GM15510 (cell line): ENCODE results near the gene B4GAT1.

Source experiments
- POLR2A ChIP-seq: IDR thresholded peaks from 3 replicates; pipeline ENCODE4 v1.6.1; 2011; ENCODE audit warnings: borderline replicate concordance; ENCODE audit not compliant: insufficient read length; ENCODE audit errors: extremely low read depth

The B4GAT1 gene

GRCh38 chr11:66309475-66309874, 38.0 kb downstream of the B4GAT1 start:
- TF ChIP-seq POLR2A, result no peak

GRCh38 chr11:66302656-66303055, 44.8 kb downstream of the B4GAT1 start:
- TF ChIP-seq POLR2A, result no peak

- TF ChIP-seq POLR2A, result no peak
Observed at GRCh38 chr11:66299186-66299585, 48.2 kb downstream of the B4GAT1 start.

- no peak for TF ChIP-seq POLR2A
Observed at GRCh38 chr11:66297610-66298009, 49.8 kb downstream of the B4GAT1 start.
